ENCODE data around the gene ATG9B. TPM values are rescaled to one million over a fixed set of nuclear protein-coding genes. Genes with fewer than 3 reads are reported as not detected.
"Not testable (repeated sequence)": the region's sequence is repeated elsewhere in the genome, so short reads cannot be mapped to it uniquely, and the experiment has no call there.

ATG9B gene
- total RNA-seq, 1 experiment from 2014 or later: 0.98 TPM

- ChIA-PET CTCF (no interaction called here), POLR2A (no interaction called here)
- no peaks in the 10 kb centered on the region for H3K36me3 ChIP-seq (ENCODE audit: control insufficient read depth, insufficient read depth, low read length)
- H3K9me3 ChIP-seq (ENCODE audit: control insufficient read depth, insufficient read depth, low read depth, low read length): no peaks in the 10 kb centered on the region
- no TSS peak for BruUV-seq (replicated peaks)
- H3K27ac ChIP-seq (ENCODE audit: low read length): no peak overlapping the region
- intact Hi-C loops (cut with micrococcal nuclease; ENCODE audit: unreplicated experiment) (loop anchor here (2.0 kb wide), 1 partner anchor 97 kb away; no protein-coding TSS in a partner anchor), in situ Hi-C loops (cut with HindIII; ENCODE audit: low pct_unique_long_range_greater_than_20kb, low sequenced_read_pairs) (no loop called here)
- TF ChIP-seq TCF7L2 (IDR thresholded peaks at IDR 0.05; ENCODE audit: low read depth, low read length) (no peak), POLR2AphosphoS5 (IDR thresholded peaks at IDR 0.05; ENCODE audit: low read depth, low read length) (no peak)
- no peaks in the 10 kb centered on the region for H3K27me3 ChIP-seq (ENCODE audit: control insufficient read depth, insufficient read depth, low read length)
- H3K4me1 ChIP-seq (ENCODE audit: control insufficient read depth, insufficient read depth, low read length): peaks cover 32% of the 10 kb centered on the region
- no peak overlapping the region for H3K4me3 ChIP-seq (ENCODE audit: low read depth in 2 of 2, low read length in 2 of 2)
- ATAC-seq: no peak
- no peak for DNase-seq (ENCODE audit: low read depth, low spot score)
Measured at GRCh38 chr7:151013356-151013732, 10.9 kb downstream of the ATG9B start.

GRCh38 chr7:151012911-151013347 is 11.4 kb downstream of the ATG9B start:
- H3K36me3 ChIP-seq (ENCODE audit: control insufficient read depth, insufficient read depth, low read length): no peaks in the 10 kb centered on the region
- H3K4me1 ChIP-seq (ENCODE audit: control insufficient read depth, insufficient read depth, low read length): peaks cover 33% of the 10 kb centered on the region
- TF ChIP-seq TCF7L2 (IDR thresholded peaks at IDR 0.05; ENCODE audit: low read depth, low read length) (no peak), CTCF (IDR thresholded peaks at IDR 0.05) (peak; percentile 85)
- POLR2A ChIA-PET: interaction anchor here (0.6 kb wide), 1 partner anchor 21 kb away, joined by 7 read pairs; no protein-coding TSS in a partner anchor
- no peaks in the 10 kb centered on the region for H3K27me3 ChIP-seq (ENCODE audit: control insufficient read depth, insufficient read depth, low read length)
- in situ Hi-C loops (cut with HindIII; ENCODE audit: low pct_unique_long_range_greater_than_20kb, low sequenced_read_pairs): no loop called here
- CTCF ChIA-PET: no interaction called here
- no TSS peak for BruUV-seq (replicated peaks)
- no peak overlapping the region for H3K27ac ChIP-seq (ENCODE audit: low read length)
- no peak overlapping the region; a peak in 1 of 4 replicates for H3K4me3 ChIP-seq (ENCODE audit: low read depth in 2 of 2, low read length in 2 of 2)
- H3K9me3 ChIP-seq (ENCODE audit: control insufficient read depth, insufficient read depth, low read depth, low read length): no peaks in the 10 kb centered on the region
- DNase-seq (ENCODE audit: low read depth, low spot score) (no peak), ATAC-seq (peak; percentile 47)
- intact Hi-C loops (cut with micrococcal nuclease; ENCODE audit: unreplicated experiment): loop anchor here (2.0 kb wide), 1 partner anchor 98 kb away; no protein-coding TSS in a partner anchor

GRCh38 chr7:151012031-151012692 is 12.1 kb downstream of the ATG9B start:
- ATAC-seq (no peak), DNase-seq (ENCODE audit: low read depth, low spot score) (no peak)
- in situ Hi-C loops (cut with HindIII; ENCODE audit: low pct_unique_long_range_greater_than_20kb, low sequenced_read_pairs) (no loop called here), intact Hi-C loops (cut with micrococcal nuclease; ENCODE audit: unreplicated experiment) (loop anchor here (2.0 kb wide), 1 partner anchor 99 kb away; no protein-coding TSS in a partner anchor)
- no TSS peak for BruUV-seq (replicated peaks)
- no peak overlapping the region for H3K4me3 ChIP-seq (ENCODE audit: low read depth in 2 of 2, low read length in 2 of 2)
- H3K27me3 ChIP-seq (ENCODE audit: control insufficient read depth, insufficient read depth, low read length): no peaks in the 10 kb centered on the region
- TF ChIP-seq SIN3A (IDR thresholded peaks at IDR 0.05; ENCODE audit: borderline replicate concordance, insufficient read depth, low read depth, low read length) (no peak), CTCF (IDR thresholded peaks at IDR 0.05) (no peak), POLR2AphosphoS5 (IDR thresholded peaks at IDR 0.05; ENCODE audit: low read depth, low read length) (no peak), REST (IDR thresholded peaks at IDR 0.05; ENCODE audit: insufficient read depth in 1 of 2, low read depth in 2 of 2, low read length in 1 of 2) (no peak), TCF7L2 (IDR thresholded peaks at IDR 0.05; ENCODE audit: low read depth, low read length) (no peak)
- no peaks in the 10 kb centered on the region for H3K9me3 ChIP-seq (ENCODE audit: control insufficient read depth, insufficient read depth, low read depth, low read length)
- ChIA-PET CTCF (no interaction called here), POLR2A (interaction anchor here (0.6 kb wide), 1 partner anchor 21 kb away, joined by 7 read pairs; no protein-coding TSS in a partner anchor)
- 0 out of 2 replicates have a peak overlapping the region, but pooled peaks have one; percentile 17 for H3K27ac ChIP-seq (ENCODE audit: low read length)
- H3K36me3 ChIP-seq (ENCODE audit: control insufficient read depth, insufficient read depth, low read length): no peaks in the 10 kb centered on the region
- H3K4me1 ChIP-seq (ENCODE audit: control insufficient read depth, insufficient read depth, low read length): peaks cover 34% of the 10 kb centered on the region

- H3K27me3 ChIP-seq (ENCODE audit: control insufficient read depth, insufficient read depth, low read length); H3K4me3 ChIP-seq (ENCODE audit: low read depth in 2 of 2, low read length in 2 of 2); H3K36me3 ChIP-seq (ENCODE audit: control insufficient read depth, insufficient read depth, low read length); DNase-seq (ENCODE audit: low read depth, low spot score); ATAC-seq; H3K9me3 ChIP-seq (ENCODE audit: control insufficient read depth, insufficient read depth, low read depth, low read length); in situ Hi-C loops (cut with HindIII; ENCODE audit: low pct_unique_long_range_greater_than_20kb, low sequenced_read_pairs); POLR2A ChIA-PET; BruUV-seq (replicated peaks); CTCF ChIA-PET: not testable (repeated sequence)
- H3K27ac ChIP-seq (ENCODE audit: low read length): 0 out of 2 replicates have a peak overlapping the region, but pooled peaks have one; percentile 17
- intact Hi-C loops (cut with micrococcal nuclease; ENCODE audit: unreplicated experiment): loop anchor here (2.0 kb wide), 1 partner anchor 99 kb away; no protein-coding TSS in a partner anchor
- peaks cover 34% of the 10 kb centered on the region for H3K4me1 ChIP-seq (ENCODE audit: control insufficient read depth, insufficient read depth, low read length)
Measured at GRCh38 chr7:151011616-151012015, 12.7 kb downstream of the ATG9B start.

Data from Panc1 (cell line).